H1 (cell line): ENCODE data around the gene SLC52A3.

Source experiments
- CEBPB ChIP-seq: IDR thresholded peaks from 2 replicates; pipeline ENCODE4 v1.6.1; 2012; ENCODE audit warnings: low read depth, low read length
- CHD2 ChIP-seq: IDR thresholded peaks from 2 replicates; pipeline ENCODE4 v1.6.1; 2012; ENCODE audit warnings: low read length, improper control_type of control experiment
- CTCF ChIP-seq, 3 experiments: IDR thresholded peaks; 1 replicate in 2 of 3; 2 replicates in 1 of 3; pipeline versions ENCODE4 v1.5.1 to v1.6.1; 2011; ENCODE audit warnings: low read length in 3 of 3, mild to moderate bottlenecking in 3 of 3, inconsistent platforms in 2 of 3, low read depth in 1 of 3, moderate library complexity in 1 of 3; ENCODE audit not compliant: insufficient read depth in 1 of 3; ENCODE audit errors: control extremely low read depth in 1 of 3
- NRF1 ChIP-seq: IDR thresholded peaks from 2 replicates; pipeline ENCODE4 v1.6.1; 2011; ENCODE audit warnings: mild to moderate bottlenecking, low read depth, low read length, improper control_type of control experiment
- POLR2A ChIP-seq, 2 experiments: IDR thresholded peaks; 1 replicate in 1 of 2; 2 replicates in 1 of 2; pipeline ENCODE4 v1.6.1; 2011; ENCODE audit warnings: low read depth in 2 of 2, low read length in 2 of 2, mild to moderate bottlenecking in 2 of 2; ENCODE audit errors: control extremely low read depth in 1 of 2

- TF ChIP-seq CTCF (IDR thresholded peaks at IDR 0.05; ENCODE audit: control extremely low read depth in 1 of 3, insufficient read depth in 1 of 3, low read depth in 1 of 3, low read length in 3 of 3) (no peak), CEBPB (no peak), POLR2A (IDR thresholded peaks at IDR 0.05; ENCODE audit: control extremely low read depth in 1 of 2, low read depth in 2 of 2, low read length in 2 of 2) (no peak), CHD2 (no peak), NRF1 (no peak)
Measured at GRCh38 chr20:753136-753535, 15.2 kb downstream of the SLC52A3 start.
